ENCODE results near the gene SMTN.
"Not testable (repeated sequence)": the region's sequence is repeated elsewhere in the genome, so short reads cannot be mapped to it uniquely, and the experiment has no call there.

The SMTN gene

DNA sequence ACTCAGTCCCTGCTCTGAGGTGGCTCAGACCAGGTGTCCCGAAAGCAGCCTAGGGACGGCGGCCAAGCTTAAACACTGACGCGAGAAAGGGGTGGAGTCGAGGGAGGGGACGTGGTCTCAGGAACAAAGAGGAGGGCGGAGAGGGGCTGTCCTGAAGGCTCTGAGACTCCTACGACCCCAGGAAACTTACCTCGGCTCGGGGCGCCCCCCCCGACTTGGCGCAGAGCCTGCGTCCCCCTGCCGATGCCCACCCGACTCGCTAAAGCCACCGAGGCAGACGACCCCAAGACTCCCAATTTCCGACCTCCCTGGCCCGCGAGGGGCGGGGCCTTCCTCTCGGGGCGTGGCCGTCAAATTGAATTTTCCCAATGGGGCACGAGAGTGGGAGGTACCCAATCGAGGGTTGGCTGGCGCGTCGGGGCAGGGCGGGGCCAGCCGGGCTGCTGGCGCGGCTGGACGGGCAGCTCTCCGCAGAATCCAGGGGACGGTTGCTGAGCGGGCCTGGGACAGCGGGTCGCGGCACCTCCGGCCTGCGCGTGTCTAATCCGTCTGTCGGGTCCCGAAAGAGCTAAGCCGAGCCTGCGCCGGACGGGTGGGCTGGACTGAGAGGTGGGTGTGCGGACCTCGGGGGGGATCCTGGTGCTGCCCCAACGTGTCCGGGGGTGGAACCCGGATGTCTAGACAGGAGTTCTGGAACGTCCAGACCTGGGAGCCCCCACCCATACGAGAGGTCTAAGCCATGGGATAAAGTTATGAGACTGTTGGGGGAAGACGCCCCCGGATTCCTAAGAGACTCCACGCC is at the start of gene SMTN:
Gene SMTN (plus strand): TSS at position 471 of the 802 bp plus-strand sequence. CDS start 1,941 bp downstream, outside the sequence.
- peak; percentile 84 to 96 for DNase-seq

GRCh38 chr22:31036671-31037550 is 44.2 kb upstream of the SMTN start:
- DNase-seq: no peak

DNA sequence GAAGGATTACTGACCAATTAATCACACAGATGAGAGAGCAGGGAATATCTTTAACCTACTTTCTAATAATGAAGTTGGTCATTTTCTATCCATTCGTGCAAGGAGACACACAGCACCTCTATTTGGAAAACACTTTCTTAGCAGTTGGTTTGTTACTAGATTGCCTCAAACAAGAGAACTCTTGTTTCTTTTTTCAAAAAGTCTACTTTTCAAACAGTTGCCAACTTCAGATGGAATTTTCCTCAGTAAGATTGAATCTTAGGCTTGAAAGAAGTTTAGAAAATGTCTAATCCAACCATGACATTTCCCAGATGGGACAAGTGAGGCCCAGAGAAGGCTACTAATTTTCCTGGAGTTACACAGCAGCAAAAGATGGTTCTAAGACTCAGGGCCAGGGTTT is 42.4 kb upstream of the SMTN start:
- no peak for DNase-seq

- no peak for DNase-seq
Measured at GRCh38 chr22:31039393-31039792, 41.7 kb upstream of the SMTN start.

DNA sequence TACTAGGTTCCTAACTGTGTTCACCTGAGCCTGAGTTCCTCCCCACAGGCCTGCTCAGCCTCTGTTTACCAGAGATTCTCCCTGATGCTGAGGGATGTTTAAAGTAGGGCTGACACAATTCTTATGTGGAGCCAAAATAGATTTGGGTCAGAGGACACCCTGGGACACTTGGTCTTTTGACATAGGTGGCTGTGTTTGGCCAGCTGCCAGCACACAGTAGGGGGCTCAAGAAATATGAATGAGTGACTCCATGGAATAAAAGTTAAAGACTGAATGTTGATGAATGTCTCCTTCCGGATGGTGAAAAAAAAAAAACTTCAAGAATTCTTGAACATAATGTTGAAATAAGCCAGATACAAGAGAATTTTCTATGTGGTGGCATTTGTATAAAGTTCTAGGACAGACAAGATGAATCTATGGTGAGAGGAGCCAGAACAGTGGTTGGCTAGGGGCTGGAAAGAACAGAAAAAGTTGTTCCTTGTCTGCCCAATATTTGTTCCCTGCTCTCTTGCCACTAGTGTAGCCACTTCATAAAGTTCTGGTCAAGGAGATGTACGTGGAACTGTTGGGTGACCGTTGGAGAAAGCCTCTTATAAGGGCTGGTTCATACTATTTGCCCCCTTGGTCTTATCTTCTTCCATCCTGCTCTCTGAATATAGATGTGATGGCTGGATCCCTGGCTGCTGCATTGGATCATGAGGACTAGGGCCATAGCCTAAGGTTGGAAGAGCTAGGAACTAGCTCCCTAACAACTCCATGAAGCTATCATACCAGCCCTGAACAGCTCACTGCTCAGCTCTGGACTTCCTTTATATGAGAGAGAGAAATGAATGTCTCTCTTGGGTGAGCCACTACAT is 40.3 kb upstream of the SMTN start:
- no peak for DNase-seq

DNA sequence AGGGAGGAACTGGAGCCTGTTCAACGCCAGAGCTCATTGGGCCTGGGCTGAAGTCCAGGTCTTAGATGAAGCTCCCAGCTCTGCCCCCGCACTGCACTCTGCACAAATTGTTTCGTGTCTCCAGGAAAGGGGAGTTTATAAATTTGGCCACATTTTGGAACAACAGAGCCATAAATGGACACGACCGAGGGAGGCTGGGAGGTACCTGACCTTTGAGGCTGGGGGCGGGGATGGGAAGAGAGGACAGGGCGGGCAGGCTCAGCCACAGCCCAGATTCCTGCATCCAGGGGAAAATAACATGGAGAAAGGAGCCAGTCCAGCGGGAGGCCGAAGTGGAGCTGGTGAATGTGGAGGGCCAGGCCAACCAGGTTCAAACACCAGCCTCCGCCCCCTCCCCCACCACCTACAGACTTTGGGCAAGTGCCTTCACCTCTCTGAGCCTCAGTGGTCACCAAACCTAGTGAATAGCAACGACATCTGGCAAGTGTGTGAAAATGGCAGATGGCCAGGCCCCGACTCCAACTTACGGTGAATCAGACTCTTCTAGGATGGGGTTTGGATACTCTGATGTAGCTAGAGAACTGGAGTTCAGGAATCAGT is 36.8 kb upstream of the SMTN start:
- no peak for DNase-seq

DNA sequence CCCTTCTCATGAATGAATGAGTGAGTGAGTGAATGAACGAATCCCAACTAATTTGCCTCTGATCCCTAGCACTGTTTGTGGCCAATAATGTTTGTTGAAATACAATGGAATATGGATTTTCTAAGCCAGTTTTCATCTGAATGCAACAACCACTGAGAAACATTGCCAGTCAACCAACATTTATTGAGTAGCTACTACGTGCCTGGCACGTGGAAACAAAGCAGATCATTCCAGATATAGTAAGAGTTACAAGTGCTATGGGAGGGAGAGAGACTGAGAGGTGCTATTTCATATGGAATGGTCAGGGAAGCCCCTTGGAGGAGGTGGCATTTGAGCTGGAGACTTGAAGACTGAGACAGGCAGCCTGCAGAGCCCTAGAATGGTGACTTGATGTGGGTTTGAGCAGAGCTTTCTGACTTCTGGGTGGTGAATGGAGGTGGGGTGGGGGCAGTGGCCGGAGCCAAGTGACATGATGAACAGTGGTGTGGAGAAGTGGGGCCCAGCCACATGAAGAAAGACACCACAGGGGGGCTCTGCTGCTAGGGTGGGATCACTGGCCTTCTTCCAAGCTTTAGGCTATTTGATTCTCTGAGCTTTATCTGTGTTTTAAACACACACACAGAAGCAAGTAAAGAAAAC is 35.1 kb upstream of the SMTN start:
- DNase-seq: no peak

DNA sequence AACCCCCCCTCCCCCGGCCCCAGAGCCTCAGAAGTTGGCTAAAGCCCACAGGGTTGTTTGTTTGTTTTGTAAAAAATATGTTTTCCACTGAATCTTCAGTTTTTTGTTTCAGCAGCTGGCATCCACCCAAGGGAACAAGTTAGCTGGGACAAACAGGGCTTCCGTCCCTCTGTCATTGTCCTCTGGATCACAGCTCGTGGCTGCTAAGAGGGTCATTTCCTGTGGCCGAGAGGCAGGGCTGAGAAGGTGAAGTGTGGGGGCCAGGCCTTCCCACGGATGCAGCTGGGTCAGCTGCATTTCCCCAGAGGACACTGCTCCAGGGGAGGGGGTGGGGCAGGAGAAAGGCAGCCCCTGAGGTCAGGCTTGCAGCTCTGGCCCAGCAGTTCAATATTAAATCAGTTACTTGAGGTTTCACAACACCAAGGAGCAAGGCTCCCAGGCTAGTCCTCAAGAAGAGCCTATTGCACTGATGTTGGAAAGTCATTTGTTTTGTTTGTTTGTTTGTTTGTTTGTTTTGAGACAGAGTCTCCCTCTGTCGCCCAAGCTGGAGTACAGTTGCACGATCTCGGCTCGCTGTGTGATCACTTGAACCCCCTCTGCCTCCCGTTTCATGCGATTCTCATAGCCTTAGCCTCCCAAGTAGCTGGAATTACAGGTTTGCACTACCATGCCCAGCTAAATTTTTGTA is 34.4 kb upstream of the SMTN start:
- no peak for DNase-seq

GRCh38 chr22:31048570-31048969 is 32.5 kb upstream of the SMTN start:
- no peak for DNase-seq

DNA sequence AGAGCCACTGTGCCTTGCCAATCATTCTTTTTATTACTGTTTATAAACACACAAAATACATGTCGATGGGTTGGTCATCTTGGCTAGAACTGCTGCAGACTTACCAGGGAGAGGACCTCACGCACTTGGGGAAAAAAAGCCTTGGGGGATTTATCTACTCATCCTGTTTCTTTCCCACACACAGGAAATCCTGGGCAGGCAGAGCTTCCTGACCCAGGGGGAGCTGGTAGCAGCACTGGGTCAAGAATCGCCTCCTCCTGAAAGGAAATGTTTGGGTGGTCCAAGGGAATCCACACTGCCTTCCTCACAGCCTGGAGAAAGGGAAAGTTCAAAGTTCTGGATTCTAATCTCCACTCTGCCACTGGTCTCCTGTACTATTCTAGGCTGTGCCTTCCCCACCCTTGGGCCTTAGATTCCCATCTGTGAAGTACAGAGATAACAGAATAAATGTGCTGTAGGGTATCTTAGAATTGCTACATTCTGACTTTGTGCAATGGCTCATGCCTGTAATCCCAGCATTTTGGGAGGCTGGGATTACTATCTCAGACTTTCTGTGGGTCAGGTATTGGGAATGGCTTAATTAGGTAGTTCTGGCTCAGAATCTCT is 31.2 kb upstream of the SMTN start:
- DNase-seq: no peak

DNA sequence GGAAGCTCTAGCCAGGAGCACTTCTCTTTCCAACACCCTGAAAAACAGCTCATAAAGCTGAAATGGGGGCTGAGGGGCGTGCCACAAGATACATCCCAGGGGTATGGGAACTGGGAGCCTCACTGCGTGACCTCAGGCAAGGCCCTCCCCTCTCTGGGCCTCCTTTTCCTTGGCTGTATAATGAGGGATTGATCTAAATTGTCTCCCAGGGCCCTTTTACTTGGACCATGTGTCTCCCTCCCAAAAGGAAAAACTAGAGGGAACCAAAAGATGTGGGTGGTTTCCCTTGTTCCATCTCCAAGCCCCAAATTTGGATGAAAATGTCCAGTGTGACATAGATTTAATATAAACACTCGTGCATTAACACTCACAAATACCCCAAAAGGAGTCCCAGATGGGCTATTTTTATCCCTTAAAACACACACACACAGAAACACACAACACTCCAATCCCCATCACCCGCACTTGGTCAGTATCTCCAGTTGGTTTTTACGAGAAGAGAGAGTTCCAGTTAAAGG is 25.9 kb upstream of the SMTN start:
- DNase-seq: no peak

DNA sequence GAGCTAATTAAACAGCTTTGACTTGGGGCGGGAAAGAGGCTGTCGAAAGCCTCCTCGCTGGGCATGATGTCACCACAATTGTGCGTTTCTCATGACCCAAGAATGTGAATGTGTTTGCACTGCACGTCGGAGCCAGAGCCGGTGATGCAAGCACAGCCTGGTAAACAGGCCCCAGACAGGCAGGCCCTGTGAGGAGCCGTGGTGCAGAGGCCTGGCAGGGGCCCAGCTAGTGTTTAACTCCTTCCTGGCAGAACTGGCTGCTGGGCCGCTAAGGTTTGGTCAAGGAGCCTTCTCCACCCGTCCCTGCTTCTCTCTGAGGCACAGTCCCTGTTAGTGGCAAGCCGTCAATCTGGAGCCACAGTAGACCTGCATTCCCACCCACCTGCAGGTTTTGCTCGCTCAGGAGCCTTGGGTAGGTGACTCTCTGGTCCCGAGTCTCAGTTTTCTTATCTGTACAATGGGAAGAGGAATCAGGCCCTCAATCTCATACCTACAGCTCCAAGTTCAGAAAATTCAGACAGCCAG is 25.4 kb upstream of the SMTN start:
- no peak for DNase-seq

- no peak for DNase-seq
Measured at GRCh38 chr22:31056986-31057599, 24.0 kb upstream of the SMTN start.

DNA sequence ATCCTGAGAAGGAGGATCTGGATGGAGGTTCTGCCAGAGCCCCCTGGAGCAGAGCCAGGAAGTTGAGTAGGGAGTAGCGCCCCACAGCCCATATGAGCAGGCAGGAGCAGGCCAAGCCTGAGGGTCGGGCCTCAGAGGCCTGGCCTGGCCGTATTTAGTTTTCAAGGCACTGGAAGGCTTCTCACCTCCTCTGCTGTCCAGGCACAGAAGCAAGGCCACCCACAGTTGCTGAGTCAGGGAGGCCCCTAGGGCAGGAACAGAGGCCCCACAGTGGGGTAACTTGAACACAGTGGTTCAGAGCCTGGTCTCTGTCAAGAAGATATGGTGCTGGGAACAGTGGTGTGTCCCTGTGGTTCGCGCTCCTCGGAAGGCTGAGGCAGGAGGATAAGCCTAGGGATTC is 21.5 kb upstream of the SMTN start:
- not testable (repeated sequence) for DNase-seq

DNA sequence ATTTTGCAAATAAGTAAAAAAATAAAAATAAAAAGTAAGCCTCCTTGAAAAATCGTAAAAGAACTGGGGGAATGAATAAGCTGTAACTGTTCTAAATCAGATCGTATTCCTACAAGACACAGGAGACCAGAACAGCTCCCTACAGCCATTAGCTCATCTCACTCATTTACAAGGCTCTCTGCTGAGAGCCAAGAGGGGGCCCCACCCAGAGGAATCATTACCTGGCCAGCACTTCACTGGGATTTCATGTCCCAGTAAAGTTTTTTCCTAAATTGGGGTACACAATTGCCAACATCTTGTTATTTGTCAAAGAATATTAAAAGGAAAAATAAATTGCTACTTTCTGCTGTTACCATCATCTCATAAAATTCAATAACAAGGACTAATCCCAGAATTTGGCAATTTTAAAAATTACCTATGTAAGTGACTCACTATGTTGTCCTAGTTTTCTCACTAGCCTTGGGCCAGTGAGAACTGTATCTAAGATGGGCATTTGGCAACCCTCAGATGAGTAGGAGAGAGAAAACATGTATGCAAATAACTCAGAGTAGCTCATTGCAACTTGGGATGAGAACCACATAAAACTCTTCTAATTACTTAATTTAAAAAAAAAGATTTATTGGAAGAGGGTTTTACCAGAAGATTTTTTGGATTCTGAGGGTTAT is 18.4 kb upstream of the SMTN start:
- DNase-seq: no peak

DNA sequence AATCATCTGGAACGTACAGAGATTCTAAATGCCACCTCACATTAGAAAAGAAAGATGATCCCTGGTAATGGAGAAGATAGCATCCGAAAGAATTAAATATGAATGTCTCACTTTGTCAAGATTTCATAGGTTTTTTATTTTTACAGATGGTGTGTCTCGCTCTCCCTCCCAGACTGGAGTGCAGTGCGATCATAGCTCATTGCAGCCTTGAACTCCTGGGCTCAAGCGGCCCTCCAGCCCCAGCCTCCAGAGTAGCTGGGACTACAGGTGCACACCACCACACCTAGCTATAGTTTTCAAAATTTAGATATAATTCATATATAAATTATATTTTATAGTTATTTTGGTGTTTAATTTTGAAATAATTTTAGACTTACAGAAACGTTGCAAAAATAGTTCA is 16.7 kb upstream of the SMTN start:
- DNase-seq: no peak

DNA sequence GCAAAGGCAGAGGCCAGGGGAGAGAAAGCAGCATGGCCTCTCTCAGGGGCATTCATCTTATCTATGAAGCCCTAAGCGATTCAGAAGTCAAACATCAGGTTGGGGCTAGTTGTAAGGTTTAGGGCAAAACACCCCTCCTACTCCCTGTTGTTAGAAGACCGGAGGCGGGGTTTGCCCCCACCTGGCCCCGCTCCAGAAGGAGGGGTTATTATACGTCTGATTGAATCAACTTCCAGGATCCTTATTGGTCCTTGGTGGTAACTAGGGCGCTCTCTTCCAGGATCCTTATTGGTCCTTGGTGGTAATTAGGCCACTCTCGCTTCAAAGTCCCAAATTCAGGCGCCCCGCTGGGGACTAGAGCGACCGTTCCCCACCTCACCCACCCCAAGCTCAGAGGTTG is 12.1 kb upstream of the SMTN start:
- DNase-seq: no peak

DNA sequence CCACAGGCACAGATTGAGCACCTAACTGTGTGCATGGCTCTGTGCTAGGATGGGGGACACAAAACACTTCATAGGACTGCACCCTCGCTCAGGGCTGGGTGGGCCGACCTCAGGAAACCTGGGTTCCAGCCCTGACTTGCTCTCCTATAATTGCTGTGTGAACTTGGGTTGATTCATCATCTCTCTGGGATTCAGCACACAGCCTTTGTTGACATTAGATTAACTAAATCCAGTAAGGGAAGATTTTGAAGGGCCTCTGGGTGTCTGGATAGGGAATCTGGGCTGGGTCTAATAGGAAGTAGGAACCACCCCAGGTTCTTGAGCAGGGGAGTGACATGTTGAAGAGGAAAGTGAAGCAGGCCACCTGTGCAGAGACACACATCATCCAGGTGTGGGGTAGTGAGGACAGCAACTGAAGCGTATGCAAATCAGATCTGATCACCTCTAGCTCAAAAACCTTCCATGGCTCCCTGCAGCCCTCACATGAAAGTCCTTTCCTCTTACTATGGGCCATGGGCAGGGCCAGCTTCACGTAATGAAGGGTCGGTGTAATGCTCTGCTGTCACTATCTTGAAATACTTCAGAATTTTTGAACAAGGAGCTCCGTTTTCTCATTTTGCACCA is 11.3 kb upstream of the SMTN start:
- DNase-seq: not testable (repeated sequence)

- not testable (repeated sequence) for DNase-seq
Measured at GRCh38 chr22:31073125-31073524, 8.0 kb upstream of the SMTN start.

All from NCI-H526 (cell line).